Activated CD8-positive, alpha-beta T cell treated with anti-CD3 and anti-CD28 coated beads for 36 hours (primary cell): ENCODE measurements around the gene KIAA2012. TPM values are rescaled to one million over a fixed set of nuclear protein-coding genes. Genes with fewer than 3 reads are reported as not detected.

Source experiments
- ATAC-seq: fragments of 200-7000 bp; cut with Tn5 transposase; one replicate; pipeline ENCODE4 v1.10.0; 2021; ENCODE audit warnings: mild to moderate bottlenecking, moderate library complexity
- CTCF ChIA-PET: fragments of 350-600 bp; sonication (Branson Sonifier 250); formaldehyde crosslinking; loops from one replicate; lab custom pipeline; 2021; ENCODE audit warnings: antibody characterized with exemption; lab: Charles Lee
- POLR2A ChIA-PET: fragments of 350-600 bp; sonication (Branson Sonifier 250); formaldehyde crosslinking; loops from one replicate; lab custom pipeline; 2021; ENCODE audit warnings: antibody characterized with exemption; lab: Charles Lee
- DNase-seq: peaks from one replicate; pipeline ENCODE4 v3.0.0-alpha.2; 2020
- H3K27ac Mint-ChIP-seq: one replicate; pipeline ENCODE4 v1.8.0; 2021; ENCODE audit warnings: mild to moderate bottlenecking, mixed read lengths
- H3K27me3 Mint-ChIP-seq: one replicate; pipeline ENCODE4 v1.8.0; 2021; ENCODE audit warnings: mixed read lengths
- H3K36me3 Mint-ChIP-seq: one replicate; pipeline ENCODE4 v1.8.0; 2021; ENCODE audit warnings: low read depth, mixed read lengths
- H3K4me1 Mint-ChIP-seq: one replicate; pipeline ENCODE4 v1.8.0; 2021; ENCODE audit warnings: low read depth, mixed read lengths
- H3K4me3 Mint-ChIP-seq: one replicate; pipeline ENCODE4 v1.8.0; 2021; ENCODE audit warnings: mild to moderate bottlenecking, moderate library complexity, mixed read lengths
- H3K9me3 Mint-ChIP-seq: one replicate; pipeline ENCODE4 v1.8.0; 2021; ENCODE audit warnings: mixed read lengths
- intact Hi-C: fragments of 100-400 bp; cut with micrococcal nuclease; formaldehyde crosslinking; loops from one replicate; pipeline ENCODE4 v1.10.0; 2022
- total RNA-seq, 2 experiments: library from RNA; stranded (reverse); gene quantifications; one replicate each; pipeline ENCODE4 v1.2.3, GENCODE V29; 2021
- TF ChIP-seq, protein P1 (sequence below): fragments of 200-600 bp; IDR thresholded peaks from one replicate; pipeline ENCODE4 v1.8.0; 2022; ENCODE audit warnings: antibody characterized with exemption, mild to moderate bottlenecking

KIAA2012 gene
- total RNA-seq, 2 experiments from 2014 or later: not detected

DNA sequence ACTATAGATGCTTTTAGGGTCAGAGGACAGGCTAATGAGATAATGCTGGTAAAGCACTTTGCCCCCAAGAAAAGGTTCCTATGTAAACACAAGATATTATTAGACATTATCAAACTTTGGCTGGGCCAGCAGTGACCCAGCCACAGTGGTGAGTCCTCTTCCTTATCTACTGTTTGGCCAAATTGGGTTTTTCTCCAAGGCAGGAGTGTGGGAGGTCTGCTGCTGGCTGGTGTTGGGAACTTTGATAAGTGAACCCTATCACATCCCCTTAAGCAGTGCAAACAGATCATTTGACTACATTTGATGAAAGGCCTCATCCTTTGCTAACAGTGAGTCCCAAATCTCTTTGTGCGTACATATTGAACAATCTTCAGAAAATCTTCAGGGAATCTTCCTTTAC, 23.2 kb upstream of the KIAA2012 start:
- intact Hi-C loops: loop anchor here (10.0 kb wide), 1 partner anchor 195 kb away; no protein-coding TSS in a partner anchor
- Mint-ChIP-seq H3K4me3 (no peak overlapping the region), H3K36me3 (no peaks in the 10 kb centered on the region), H3K27me3 (peaks cover 26% of the 10 kb centered on the region), H3K9me3 (no peaks in the 10 kb centered on the region), H3K27ac (no peak overlapping the region), H3K4me1 (no peaks in the 10 kb centered on the region)
- TF ChIP-seq, protein P1, sequence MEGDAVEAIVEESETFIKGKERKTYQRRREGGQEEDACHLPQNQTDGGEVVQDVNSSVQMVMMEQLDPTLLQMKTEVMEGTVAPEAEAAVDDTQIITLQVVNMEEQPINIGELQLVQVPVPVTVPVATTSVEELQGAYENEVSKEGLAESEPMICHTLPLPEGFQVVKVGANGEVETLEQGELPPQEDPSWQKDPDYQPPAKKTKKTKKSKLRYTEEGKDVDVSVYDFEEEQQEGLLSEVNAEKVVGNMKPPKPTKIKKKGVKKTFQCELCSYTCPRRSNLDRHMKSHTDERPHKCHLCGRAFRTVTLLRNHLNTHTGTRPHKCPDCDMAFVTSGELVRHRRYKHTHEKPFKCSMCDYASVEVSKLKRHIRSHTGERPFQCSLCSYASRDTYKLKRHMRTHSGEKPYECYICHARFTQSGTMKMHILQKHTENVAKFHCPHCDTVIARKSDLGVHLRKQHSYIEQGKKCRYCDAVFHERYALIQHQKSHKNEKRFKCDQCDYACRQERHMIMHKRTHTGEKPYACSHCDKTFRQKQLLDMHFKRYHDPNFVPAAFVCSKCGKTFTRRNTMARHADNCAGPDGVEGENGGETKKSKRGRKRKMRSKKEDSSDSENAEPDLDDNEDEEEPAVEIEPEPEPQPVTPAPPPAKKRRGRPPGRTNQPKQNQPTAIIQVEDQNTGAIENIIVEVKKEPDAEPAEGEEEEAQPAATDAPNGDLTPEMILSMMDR: no peak
- POLR2A ChIA-PET: no interaction called here
- CTCF ChIA-PET: no interaction called here
- no peak for DNase-seq
- no peak for ATAC-seq

DNA sequence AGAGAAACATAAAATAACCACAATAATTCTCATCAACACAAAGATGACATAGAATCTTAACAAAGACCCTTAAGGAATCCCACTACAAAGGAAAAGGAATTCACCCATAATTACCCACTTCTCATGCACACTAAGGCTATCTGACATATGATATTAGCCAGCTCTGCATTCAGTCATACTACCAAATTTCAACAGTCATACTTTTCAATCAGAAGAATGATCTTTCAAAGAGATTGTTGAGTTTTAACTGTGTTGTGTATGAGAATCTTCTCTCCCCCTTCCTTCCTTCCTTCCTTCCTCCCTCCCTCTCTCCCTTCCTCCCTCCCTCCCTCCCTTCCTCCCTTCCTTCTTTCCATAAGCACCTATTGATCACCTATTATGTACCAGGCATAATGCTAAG, 22.4 kb upstream of the KIAA2012 start:
- TF ChIP-seq, protein P1: no peak
- H3K27ac Mint-ChIP-seq: no peak overlapping the region
- ATAC-seq (no peak), DNase-seq (no peak)
- ChIA-PET POLR2A (no interaction called here), CTCF (no interaction called here)
- H3K4me1 Mint-ChIP-seq: no peaks in the 10 kb centered on the region
- intact Hi-C loops: loop anchor here (10.0 kb wide), 1 partner anchor 196 kb away; no protein-coding TSS in a partner anchor
- no peaks in the 10 kb centered on the region for H3K9me3 Mint-ChIP-seq
- no peaks in the 10 kb centered on the region for H3K36me3 Mint-ChIP-seq
- no peak overlapping the region for H3K4me3 Mint-ChIP-seq
- H3K27me3 Mint-ChIP-seq: peaks cover 23% of the 10 kb centered on the region

DNA sequence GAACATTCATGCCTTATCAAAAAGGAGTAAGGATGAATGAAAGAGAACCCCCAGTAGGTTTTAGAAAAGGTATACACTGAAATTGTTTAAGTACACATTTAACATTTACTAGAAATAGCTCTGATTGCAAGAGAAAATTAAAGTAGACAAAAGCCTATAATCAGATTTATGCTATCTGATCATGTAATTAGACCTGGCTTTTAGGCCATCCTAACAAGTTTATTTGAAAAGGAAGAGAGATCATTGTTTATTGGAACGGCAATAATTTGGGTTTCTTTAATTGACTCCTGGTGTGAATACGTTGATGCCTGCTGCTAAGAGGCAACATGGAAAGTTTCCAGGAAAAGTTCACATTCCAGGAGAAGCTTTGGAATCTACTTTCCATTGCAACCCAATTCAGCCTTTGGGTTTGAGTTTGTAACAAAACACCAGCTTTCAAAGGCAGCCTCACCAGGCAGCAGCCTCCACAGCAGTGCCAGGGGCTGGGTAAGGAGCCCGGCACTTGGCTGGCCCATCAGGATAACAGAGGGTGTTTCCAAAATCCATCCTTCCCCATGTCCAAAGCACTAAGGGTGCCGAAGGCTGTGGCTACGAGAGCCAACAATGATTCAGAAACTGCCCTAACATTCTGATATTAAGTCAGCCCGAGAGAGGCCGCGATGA, 21.4 kb upstream of the KIAA2012 start:
- POLR2A ChIA-PET: no interaction called here

DNA sequence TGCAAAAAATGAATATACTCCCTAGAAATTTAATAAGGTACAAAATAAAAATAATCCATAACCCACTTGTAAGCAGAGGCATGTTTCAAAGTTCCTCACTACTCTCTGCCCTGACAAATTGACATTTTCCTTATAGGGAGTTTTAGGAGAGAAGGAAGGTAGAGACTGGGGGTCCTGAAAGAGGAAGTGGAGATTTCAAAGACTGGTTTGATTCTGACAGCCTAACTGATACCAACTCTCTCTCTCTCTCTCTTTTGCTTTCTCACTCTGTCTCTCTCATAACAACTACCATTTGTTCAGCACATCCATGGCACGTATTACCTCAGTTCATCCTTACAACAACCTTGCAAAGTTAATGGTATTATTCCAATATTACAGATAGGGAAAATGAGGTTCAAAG, 20.8 kb upstream of the KIAA2012 start:
- Mint-ChIP-seq H3K36me3 (no peaks in the 10 kb centered on the region), H3K27ac (no peak overlapping the region), H3K27me3 (peaks cover 25% of the 10 kb centered on the region), H3K4me1 (no peaks in the 10 kb centered on the region), H3K4me3 (no peak overlapping the region), H3K9me3 (no peaks in the 10 kb centered on the region)
- ATAC-seq (no peak), DNase-seq (no peak)
- TF ChIP-seq, protein P1: no peak
- intact Hi-C loops: loop anchor here (10.0 kb wide), 1 partner anchor 197 kb away; no protein-coding TSS in a partner anchor
- ChIA-PET CTCF (no interaction called here), POLR2A (no interaction called here)

More for the DNA sequence above, 21.4 kb upstream of the KIAA2012 start:
- Mint-ChIP-seq H3K27me3 (peaks cover 24% of the 10 kb centered on the region), H3K36me3 (no peaks in the 10 kb centered on the region), H3K4me3 (no peak overlapping the region), H3K4me1 (no peaks in the 10 kb centered on the region), H3K9me3 (no peaks in the 10 kb centered on the region), H3K27ac (no peak overlapping the region)
- CTCF ChIA-PET: no interaction called here
- no peak for DNase-seq
- intact Hi-C loops: loop anchor here (10.0 kb wide), 1 partner anchor 197 kb away; no protein-coding TSS in a partner anchor
- TF ChIP-seq, protein P1: no peak
- no peak for ATAC-seq

DNA sequence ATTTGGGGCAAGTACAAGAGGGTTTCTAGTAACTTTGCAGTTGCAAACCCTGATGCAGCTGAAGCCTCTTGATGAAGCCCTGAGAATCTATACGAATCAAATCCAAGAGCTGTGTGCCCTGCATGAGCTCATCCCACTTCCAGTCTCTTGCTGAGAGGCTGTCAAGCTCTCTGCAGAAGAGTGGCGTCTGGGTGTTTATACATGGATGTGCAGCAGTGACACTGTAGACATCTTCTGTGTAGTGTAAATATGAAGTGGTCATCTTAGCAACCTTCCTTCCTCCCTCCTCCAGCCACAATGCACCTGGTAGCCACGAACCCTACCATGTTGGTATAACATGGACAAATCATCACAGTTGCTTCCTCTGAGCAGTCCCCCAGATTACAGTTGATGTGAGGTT, 18.4 kb upstream of the KIAA2012 start:
- intact Hi-C loops: loop anchor here (10.0 kb wide), 1 partner anchor 200 kb away; no protein-coding TSS in a partner anchor
- ATAC-seq (no peak), DNase-seq (no peak)
- Mint-ChIP-seq H3K27ac (no peak overlapping the region), H3K36me3 (no peaks in the 10 kb centered on the region), H3K4me1 (no peaks in the 10 kb centered on the region), H3K27me3 (peaks cover 31% of the 10 kb centered on the region), H3K4me3 (no peak overlapping the region), H3K9me3 (no peaks in the 10 kb centered on the region)
- CTCF ChIA-PET: interaction anchor here (1.0 kb wide), 1 partner anchor 23 kb away, joined by 3 read pairs; no protein-coding TSS in a partner anchor
- POLR2A ChIA-PET: no interaction called here
- TF ChIP-seq, protein P1: no peak
